ENCODE measurements around the gene PGF.

PGF gene

GRCh38 chr14:74956280-74957072 is 1.1 kb upstream of the PGF start:
- no peaks in the 10 kb centered on the region for H3K9me3 ChIP-seq (ENCODE audit: control insufficient read depth, insufficient read depth, low read length)
- no peak overlapping the region; the same call in 1 of the 2 replicates for H3K9ac ChIP-seq (ENCODE audit: low read depth, low read length)
- no peaks in the 10 kb centered on the region for H3K36me3 ChIP-seq (ENCODE audit: insufficient read depth, low read length)
- peaks cover 8% of the 10 kb centered on the region for H3K4me1 ChIP-seq (ENCODE audit: insufficient read depth, low read length)

- H3K9me3 ChIP-seq (ENCODE audit: control insufficient read depth, insufficient read depth, low read length): no peaks in the 10 kb centered on the region
- H3K36me3 ChIP-seq (ENCODE audit: insufficient read depth, low read length): no peaks in the 10 kb centered on the region
- peak overlapping the region; percentile 70; the same call in 1 of the 2 replicates for H3K9ac ChIP-seq (ENCODE audit: low read depth, low read length)
- peaks cover 8% of the 10 kb centered on the region for H3K4me1 ChIP-seq (ENCODE audit: insufficient read depth, low read length)
Measured at GRCh38 chr14:74956027-74956279, 556 bp upstream of the PGF start.

DNA sequence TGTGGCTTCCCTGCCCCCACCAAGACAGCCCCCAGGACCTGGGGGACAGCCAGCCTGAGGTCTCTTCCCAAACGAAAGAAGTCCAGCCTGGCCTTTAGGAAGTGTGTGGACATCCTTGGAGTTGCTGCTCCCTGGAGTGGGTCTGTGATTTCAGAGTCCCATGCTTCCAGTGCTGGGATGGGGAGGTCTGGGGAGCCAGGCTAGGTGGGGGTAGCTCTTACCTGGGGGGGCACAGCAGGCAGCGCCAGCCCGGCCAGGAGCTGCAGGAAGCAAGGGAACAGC is 509 bp downstream of the PGF start:
- H3K9ac ChIP-seq (ENCODE audit: low read depth, low read length): peak overlapping the region; percentile 70; the same call in 1 of the 2 replicates

GRCh38 chr14:74954232-74954946 is 1.0 kb downstream of the PGF start:
- H3K36me3 ChIP-seq (ENCODE audit: insufficient read depth, low read length): no peaks in the 10 kb centered on the region
- H3K9ac ChIP-seq (ENCODE audit: low read depth, low read length): peak overlapping the region; percentile 70; the same call in 1 of the 2 replicates
- no peaks in the 10 kb centered on the region for H3K9me3 ChIP-seq (ENCODE audit: control insufficient read depth, insufficient read depth, low read length)
- peaks cover 8% of the 10 kb centered on the region for H3K4me1 ChIP-seq (ENCODE audit: insufficient read depth, low read length)

More for the DNA sequence above, 509 bp downstream of the PGF start:
- Histone ChIP-seq H3K36me3 (ENCODE audit: insufficient read depth, low read length) (no peaks in the 10 kb centered on the region), H3K4me1 (ENCODE audit: insufficient read depth, low read length) (peaks cover 8% of the 10 kb centered on the region), H3K9me3 (ENCODE audit: control insufficient read depth, insufficient read depth, low read length) (no peaks in the 10 kb centered on the region)

DNA sequence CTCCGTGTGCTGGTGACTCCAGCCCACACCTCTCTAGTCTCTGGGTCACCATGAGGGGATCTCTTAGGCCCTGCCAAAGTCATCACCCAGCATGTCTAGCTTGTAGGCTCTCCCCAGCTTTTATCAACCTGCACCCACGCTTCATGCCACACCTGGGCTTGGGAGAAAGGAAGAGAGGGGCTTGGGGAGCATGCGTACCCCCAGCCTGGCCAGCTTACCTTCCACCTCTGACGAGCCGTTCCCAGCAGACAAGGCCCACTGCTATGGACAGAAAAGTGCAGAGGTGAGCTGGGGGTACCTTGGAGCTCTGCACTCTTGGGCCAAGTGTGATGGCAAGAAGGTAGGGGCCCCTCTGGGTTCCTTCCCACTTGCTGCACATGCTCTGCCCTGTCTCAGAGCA is 1.7 kb downstream of the PGF start:
- no peaks in the 10 kb centered on the region for H3K9me3 ChIP-seq (ENCODE audit: control insufficient read depth, insufficient read depth, low read length)
- H3K36me3 ChIP-seq (ENCODE audit: insufficient read depth, low read length): no peaks in the 10 kb centered on the region
- peaks cover 8% of the 10 kb centered on the region for H3K4me1 ChIP-seq (ENCODE audit: insufficient read depth, low read length)
- peak overlapping the region; percentile 70; the same call in 1 of the 2 replicates for H3K9ac ChIP-seq (ENCODE audit: low read depth, low read length)

DNA sequence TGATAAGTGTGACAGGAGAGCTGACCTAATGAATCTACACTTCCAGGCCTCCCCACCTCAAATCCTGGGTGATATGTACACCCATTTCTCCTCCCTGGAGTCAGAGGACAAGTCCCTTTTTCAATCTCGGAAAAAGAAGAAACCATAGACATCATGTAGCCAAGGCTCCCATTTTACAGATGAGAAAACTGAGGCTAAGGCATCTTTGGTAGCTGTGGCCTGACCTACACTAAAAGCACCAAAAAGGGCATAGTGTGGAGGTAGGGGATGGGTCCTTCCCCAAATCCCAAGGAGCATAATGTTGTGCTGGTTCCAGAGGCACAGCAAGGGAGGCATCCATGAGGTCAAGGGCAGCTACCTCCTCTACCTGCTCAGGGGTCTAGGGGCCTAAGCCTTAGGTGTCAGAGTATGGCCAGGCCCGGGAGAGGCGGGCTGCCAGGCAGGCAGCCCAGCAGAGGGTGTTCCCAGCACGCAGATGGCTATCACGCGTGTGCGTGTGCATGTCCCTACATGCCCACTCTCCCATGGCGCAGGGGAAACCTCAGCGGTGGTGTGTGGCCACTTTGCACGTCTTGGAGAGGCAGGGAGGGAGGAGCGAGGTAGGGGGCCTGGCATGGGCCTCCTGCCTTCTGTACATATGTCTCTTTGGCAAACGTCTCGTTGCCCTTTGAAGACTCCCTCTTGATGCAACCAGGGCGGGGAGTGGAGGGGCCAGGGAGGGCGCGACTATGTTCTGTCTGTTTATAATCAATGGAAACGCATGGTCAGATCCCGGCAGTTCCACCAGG is 2.5 kb downstream of the PGF start:
- H3K9me3 ChIP-seq (ENCODE audit: control insufficient read depth, insufficient read depth, low read length): no peaks in the 10 kb centered on the region
- no peak overlapping the region for H3K9ac ChIP-seq (ENCODE audit: low read depth, low read length)
- H3K4me1 ChIP-seq (ENCODE audit: insufficient read depth, low read length): peaks cover 8% of the 10 kb centered on the region
- H3K36me3 ChIP-seq (ENCODE audit: insufficient read depth, low read length): no peaks in the 10 kb centered on the region

GRCh38 chr14:74952180-74952665 is 3.2 kb downstream of the PGF start:
- H3K36me3 ChIP-seq (ENCODE audit: insufficient read depth, low read length): no peaks in the 10 kb centered on the region
- no peak overlapping the region for H3K9ac ChIP-seq (ENCODE audit: low read depth, low read length)
- no peaks in the 10 kb centered on the region for H3K9me3 ChIP-seq (ENCODE audit: control insufficient read depth, insufficient read depth, low read length)
- peaks cover 8% of the 10 kb centered on the region for H3K4me1 ChIP-seq (ENCODE audit: insufficient read depth, low read length)

DNA sequence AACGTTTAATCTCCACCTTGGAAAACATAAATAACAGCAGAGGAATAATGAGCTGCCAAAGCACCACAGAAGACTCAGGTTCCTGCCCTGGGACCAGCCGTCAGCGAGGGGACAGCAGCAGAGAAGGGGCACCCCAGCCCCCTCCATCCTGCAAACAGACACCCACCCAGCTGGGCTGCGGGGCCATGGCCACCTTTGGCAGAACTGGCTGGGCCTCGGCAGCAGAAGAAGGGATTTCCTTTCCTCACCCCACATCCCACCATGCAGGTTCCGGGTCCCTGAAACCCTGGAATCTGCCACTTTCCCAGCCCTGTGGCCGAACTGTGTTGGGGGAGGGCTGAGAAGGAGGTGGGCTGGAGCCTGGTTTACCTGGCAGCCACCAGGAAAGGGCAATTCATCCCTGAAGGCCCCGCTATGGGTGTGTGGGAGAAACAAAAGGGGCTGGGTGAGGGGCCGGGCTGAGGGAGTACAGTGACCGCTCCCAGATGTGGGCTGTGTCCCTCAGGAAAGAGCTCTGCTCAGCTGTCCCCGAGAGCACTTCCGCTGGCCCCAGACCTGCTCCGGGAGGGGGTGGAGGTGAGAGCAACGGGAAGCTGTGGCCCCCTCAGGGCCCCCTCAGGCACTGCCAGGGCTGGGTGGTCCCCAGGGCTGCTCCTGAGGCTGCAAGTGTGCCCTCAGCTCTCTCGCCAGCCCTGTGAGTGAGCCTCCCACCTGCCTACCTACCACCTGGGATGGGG is 3.8 kb downstream of the PGF start:
- no peaks in the 10 kb centered on the region for H3K36me3 ChIP-seq (ENCODE audit: insufficient read depth, low read length)
- no peak overlapping the region for H3K9ac ChIP-seq (ENCODE audit: low read depth, low read length)
- H3K4me1 ChIP-seq (ENCODE audit: insufficient read depth, low read length): peaks cover 8% of the 10 kb centered on the region
- no peaks in the 10 kb centered on the region for H3K9me3 ChIP-seq (ENCODE audit: control insufficient read depth, insufficient read depth, low read length)

DNA sequence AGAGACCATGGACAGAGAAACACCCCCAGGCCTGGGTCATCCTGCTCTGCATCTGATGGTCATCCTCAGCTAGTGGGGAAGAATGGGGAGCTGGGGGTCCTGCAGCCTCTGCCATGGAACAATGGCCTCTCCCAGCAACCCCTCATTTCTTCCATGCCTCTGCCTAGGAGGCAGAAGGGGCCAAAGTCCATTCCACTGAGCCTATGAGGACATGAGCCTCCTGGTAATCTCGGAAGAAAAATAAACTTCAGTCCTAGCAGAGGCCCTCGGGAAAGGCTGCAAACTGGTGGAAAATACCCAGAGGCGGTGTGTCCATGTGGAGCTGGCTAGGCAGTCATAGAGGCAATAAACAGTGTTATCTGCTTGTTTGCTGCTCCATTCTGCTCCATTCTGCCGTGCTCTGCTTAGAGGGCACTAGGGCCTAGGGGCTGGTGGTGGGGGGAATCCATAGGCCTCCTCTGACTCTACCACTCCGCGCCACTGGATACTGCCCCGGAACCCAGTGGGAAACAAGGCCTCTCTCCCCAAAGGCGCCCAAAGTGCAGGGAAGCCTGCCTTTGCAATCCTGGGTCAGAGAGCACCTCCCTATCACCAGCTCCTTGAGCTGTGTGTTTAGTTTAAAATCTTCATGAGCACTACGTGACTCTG is 4.5 kb downstream of the PGF start:
- Histone ChIP-seq H3K9me3 (ENCODE audit: control insufficient read depth, insufficient read depth, low read length) (no peaks in the 10 kb centered on the region), H3K4me1 (ENCODE audit: insufficient read depth, low read length) (peaks cover under 1% of the 10 kb centered on the region; the same call in 1 of the 2 replicates), H3K36me3 (ENCODE audit: insufficient read depth, low read length) (no peaks in the 10 kb centered on the region), H3K9ac (ENCODE audit: low read depth, low read length) (no peak overlapping the region)

- Histone ChIP-seq H3K9me3 (ENCODE audit: control insufficient read depth, insufficient read depth, low read length) (no peaks in the 10 kb centered on the region), H3K9ac (ENCODE audit: low read depth, low read length) (no peak overlapping the region), H3K4me1 (ENCODE audit: insufficient read depth, low read length) (no peaks in the 10 kb centered on the region; the same call in 1 of the 2 replicates), H3K36me3 (ENCODE audit: insufficient read depth, low read length) (no peaks in the 10 kb centered on the region)
Measured at GRCh38 chr14:74949859-74950573, 5.4 kb downstream of the PGF start.

DNA sequence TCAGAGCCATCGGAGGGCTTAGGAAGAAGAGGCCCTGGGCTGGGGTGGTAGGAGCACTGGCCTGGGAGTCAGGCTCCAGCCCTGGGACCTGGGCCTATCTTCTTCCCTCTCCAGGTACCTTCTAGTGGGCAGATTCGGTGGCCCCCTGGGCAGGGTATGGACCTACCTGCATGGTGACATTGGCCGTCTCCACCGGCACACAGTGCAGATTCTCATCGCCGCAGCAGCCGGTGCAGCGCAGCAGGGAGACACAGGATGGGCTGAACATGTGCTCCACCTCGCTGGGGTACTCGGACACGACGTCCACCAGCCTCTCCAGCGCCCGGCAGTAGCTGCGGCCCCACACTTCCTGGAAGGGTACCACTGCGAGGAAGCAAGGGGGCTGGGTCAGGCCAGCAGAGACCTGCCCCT is 6.2 kb downstream of the PGF start:
- no peak overlapping the region for H3K9ac ChIP-seq (ENCODE audit: low read depth, low read length)
- no peaks in the 10 kb centered on the region; the same call in 1 of the 2 replicates for H3K4me1 ChIP-seq (ENCODE audit: insufficient read depth, low read length)
- no peaks in the 10 kb centered on the region for H3K9me3 ChIP-seq (ENCODE audit: control insufficient read depth, insufficient read depth, low read length)
- no peaks in the 10 kb centered on the region; the same call in 1 of the 2 replicates for H3K36me3 ChIP-seq (ENCODE audit: insufficient read depth, low read length)

DNA sequence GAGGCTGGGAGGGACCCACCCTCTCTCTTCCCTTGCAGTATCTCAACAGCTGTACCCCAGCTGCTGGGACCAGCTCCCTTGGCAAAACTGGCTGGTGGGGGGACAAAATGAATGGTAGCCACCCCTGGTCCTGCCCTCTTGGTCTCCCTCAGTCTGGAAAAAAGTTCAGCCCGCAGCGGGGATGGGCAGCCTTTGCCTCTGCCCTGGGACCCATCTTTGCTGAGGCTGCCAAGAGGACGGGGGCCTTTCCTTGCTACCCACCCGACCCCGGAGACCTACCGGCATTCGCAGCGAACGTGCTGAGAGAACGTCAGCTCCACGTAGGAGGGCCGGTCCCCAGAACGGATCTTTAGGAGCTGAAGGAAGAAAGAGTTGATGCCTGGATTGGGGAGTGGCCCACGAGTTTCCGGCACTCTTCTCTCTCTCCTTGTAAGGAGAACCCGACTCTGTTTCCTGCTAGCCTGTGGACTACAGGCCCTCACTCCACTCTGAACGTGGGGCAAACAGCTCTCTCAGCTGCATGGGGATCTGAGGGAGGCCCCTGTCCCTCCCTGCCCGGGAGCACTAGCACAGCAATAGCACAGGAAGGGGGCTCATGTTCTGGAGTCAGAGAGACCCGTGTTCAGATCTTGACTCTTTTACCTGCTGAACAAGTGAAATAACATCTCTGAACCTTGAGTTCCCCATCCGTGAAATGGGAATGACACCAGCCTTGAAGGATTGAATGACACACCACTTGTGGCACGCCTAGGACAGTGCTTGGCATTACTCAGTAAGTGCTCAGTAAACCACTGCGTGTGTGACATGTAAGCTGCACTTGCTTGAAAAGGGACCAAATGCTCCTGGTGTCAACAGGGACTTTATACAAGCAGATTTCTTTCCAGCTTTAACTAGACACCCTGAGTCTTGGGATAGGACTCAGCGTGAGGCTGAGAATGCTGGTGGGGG is 6.9 kb downstream of the PGF start:
- Histone ChIP-seq H3K36me3 (ENCODE audit: insufficient read depth, low read length) (no peaks in the 10 kb centered on the region; the same call in 1 of the 2 replicates), H3K9ac (ENCODE audit: low read depth, low read length) (no peak overlapping the region), H3K9me3 (ENCODE audit: control insufficient read depth, insufficient read depth, low read length) (no peaks in the 10 kb centered on the region), H3K4me1 (ENCODE audit: insufficient read depth, low read length) (no peaks in the 10 kb centered on the region; the same call in 1 of the 2 replicates)

Data from ES-I3 (cell line).